GM23338 (cell line): ENCODE results near the gene TMEM86A.

Experiments used
- CREB1 ChIP-seq: fragments of 250-450 bp; sonication (Bioruptor Pico); IDR thresholded peaks from 2 replicates; pipeline ENCODE4 v1.5.0; 2020; ENCODE audit warnings: low read depth, mild to moderate bottlenecking, moderate library complexity
- CTCF ChIP-seq, 2 experiments: fragments of 200-600 bp in 1 of 2; sonication (generic) in 1 of 2; conservative IDR thresholded peaks; 2 replicates each; pipeline versions ENCODE4 v1.5.1 to v1.6.1; 2016 to 2017; ENCODE audit warnings: antibody characterized with exemption in 2 of 2, low read depth in 2 of 2, mild to moderate bottlenecking in 2 of 2, moderate library complexity in 1 of 2
- EZH2 ChIP-seq: fragments of 200-600 bp; sonication (generic); IDR thresholded peaks from one replicate; pipeline ENCODE4 v1.8.0; 2017; ENCODE audit warnings: antibody characterized with exemption, mild to moderate bottlenecking, low read depth; ENCODE audit not compliant: unreplicated experiment
- EZH2phosphoT487 ChIP-seq: fragments of 200-600 bp; sonication (generic); IDR thresholded peaks from one replicate; pipeline ENCODE4 v1.8.1; 2018; ENCODE audit warnings: antibody characterized with exemption; ENCODE audit not compliant: unreplicated experiment
- JUNB ChIP-seq: IDR thresholded peaks from one replicate; pipeline ENCODE4 v1.6.1; 2016; ENCODE audit warnings: antibody characterized with exemption; ENCODE audit not compliant: unreplicated experiment
- POLR2AphosphoS5 ChIP-seq: IDR thresholded peaks from 2 replicates; pipeline ENCODE4 v1.6.1; 2016; ENCODE audit warnings: antibody characterized with exemption, low read depth
- REST ChIP-seq: IDR thresholded peaks from one replicate; pipeline ENCODE4 v1.6.1; 2018; ENCODE audit warnings: antibody characterized with exemption; ENCODE audit not compliant: unreplicated experiment

- no peak for TF ChIP-seq CTCF (conservative IDR thresholded peaks at IDR 0.05; ENCODE audit: low read depth in 2 of 2)
- no peak for TF ChIP-seq JUNB
- peak; percentile 78 for TF ChIP-seq CREB1 (CRISPR knock-in tag)
- no peak for TF ChIP-seq REST
- TF ChIP-seq EZH2 = no peak
- TF ChIP-seq POLR2AphosphoS5 = peak; percentile 63
- no peak for TF ChIP-seq EZH2phosphoT487
Measured at GRCh38 chr11:18706330-18707243, 8.0 kb downstream of the TMEM86A start.
